ENCODE results near the gene PDZRN4. TPM values are rescaled to one million over a fixed set of nuclear protein-coding genes. Genes with fewer than 3 reads are reported as not detected.

The PDZRN4 gene
- total and polyA plus RNA-seq, 11 donors = 0.07 to 1.4 (median 0.12) TPM; not detected in 6

GRCh38 chr12:41333974-41334373, 145.9 kb downstream of the PDZRN4 start:
- Histone ChIP-seq H3K4me1 (no peaks in the 10 kb centered on the region), H3K27ac (no peak overlapping the region), H3K4me3 (no peak overlapping the region), H3K9me3 (no peaks in the 10 kb centered on the region), H3K27me3 (no peaks in the 10 kb centered on the region), H3K36me3 (no peaks in the 10 kb centered on the region)
- TF ChIP-seq CTCF (IDR thresholded peaks at IDR 0.05) (no peak), POLR2A (IDR thresholded peaks at IDR 0.05) (no peak)
- WGBS, 4 donors = 42 to 65% (median 56%) methylated on average over 1 of the region's 1 CpG
- no peak for ATAC-seq
- no peak for DNase-seq
- intact Hi-C loops (cut with DNase I) = no loop called here

DNA sequence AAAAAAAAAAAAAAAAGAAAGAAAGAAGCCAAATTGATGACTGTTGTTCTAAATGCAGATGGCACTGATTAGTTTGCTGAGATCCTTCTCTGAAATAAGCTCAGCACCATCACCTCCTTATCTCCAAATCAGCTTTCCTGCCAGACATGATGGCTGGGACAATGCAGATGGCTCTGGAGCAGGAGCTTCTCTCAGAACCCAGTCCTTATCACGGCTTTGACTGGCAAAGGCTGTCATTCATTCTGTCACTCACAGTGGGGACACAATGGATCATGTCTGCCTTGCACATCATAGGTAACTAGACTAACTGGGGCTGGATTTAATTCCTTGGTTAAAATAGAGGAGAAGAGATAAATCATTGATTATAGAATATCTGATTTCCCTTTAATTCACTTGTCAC, 146.3 kb downstream of the PDZRN4 start:
- ATAC-seq = no peak
- H3K36me3 ChIP-seq = no peaks in the 10 kb centered on the region
- no peaks in the 10 kb centered on the region for H3K4me1 ChIP-seq
- H3K4me3 ChIP-seq = no peak overlapping the region
- no peak for TF ChIP-seq POLR2A (IDR thresholded peaks at IDR 0.05)
- TF ChIP-seq CTCF (IDR thresholded peaks at IDR 0.05) = no peak
- H3K27ac ChIP-seq = no peak overlapping the region
- DNase-seq = no peak
- H3K27me3 ChIP-seq = no peaks in the 10 kb centered on the region
- 20 to 44% (median 30%) methylated on average over 1 of the region's 1 CpG for WGBS, 4 donors
- intact Hi-C loops (cut with DNase I) = no loop called here
- H3K9me3 ChIP-seq = no peaks in the 10 kb centered on the region

DNA sequence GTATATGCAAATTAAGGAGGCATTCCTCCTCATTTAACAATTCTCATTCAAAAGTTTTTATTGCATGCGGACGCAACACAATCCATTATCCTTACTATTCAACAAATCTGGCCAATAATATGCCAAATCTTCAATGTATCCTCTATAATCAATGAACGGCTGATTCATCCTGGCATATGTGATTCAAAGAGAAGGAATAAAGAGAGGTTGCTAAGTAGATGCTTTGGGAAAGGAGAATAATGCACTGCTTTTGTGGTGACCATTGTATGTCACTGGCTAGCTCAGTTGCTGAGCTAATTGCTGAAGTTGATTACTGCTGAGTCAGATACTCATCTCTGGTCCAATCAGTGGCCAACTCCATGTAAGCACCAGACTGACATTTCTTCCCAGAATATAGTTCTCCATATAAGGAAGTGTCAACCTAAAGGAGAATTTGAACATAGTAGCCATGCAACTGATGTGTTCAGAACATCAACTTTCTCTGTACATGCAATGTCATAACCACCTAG, 148.0 kb downstream of the PDZRN4 start:
- ATAC-seq (no peak), DNase-seq (no peak)
- peaks cover 0 to 5% (median 0%) of the 10 kb centered on the region in 12 donors for H3K4me1 ChIP-seq
- no peak overlapping the region for H3K27ac ChIP-seq
- H3K9me3 ChIP-seq = peaks cover 0 to 6% (median 0%) of the 10 kb centered on the region in 12 donors
- no peaks in the 10 kb centered on the region for H3K27me3 ChIP-seq
- intact Hi-C loops (cut with DNase I) = no loop called here
- 68 to 96% (median 70%) methylated on average over 3 of the region's 3 CpGs for WGBS, 4 donors
- H3K36me3 ChIP-seq = no peaks in the 10 kb centered on the region
- TF ChIP-seq CTCF (IDR thresholded peaks at IDR 0.05) (no peak), POLR2A (IDR thresholded peaks at IDR 0.05) (no peak)
- no peak overlapping the region for H3K4me3 ChIP-seq

- Histone ChIP-seq H3K4me1 (peaks cover 0 to 5% (median 0%) of the 10 kb centered on the region in 12 donors), H3K27ac (no peak overlapping the region), H3K27me3 (no peaks in the 10 kb centered on the region), H3K9me3 (peaks cover 0 to 25% (median 0%) of the 10 kb centered on the region in 12 donors), H3K36me3 (no peaks in the 10 kb centered on the region), H3K4me3 (no peak overlapping the region)
- ATAC-seq (no peak), DNase-seq (no peak)
- TF ChIP-seq CTCF (IDR thresholded peaks at IDR 0.05) = no peak
- TF ChIP-seq POLR2A (IDR thresholded peaks at IDR 0.05) = no peak
- intact Hi-C loops (cut with DNase I) = no loop called here
These were observed 151.7 kb downstream of the PDZRN4 start for GRCh38 chr12:41339784-41340183.
